NCI-H1105 (cell line): ENCODE measurements around the gene GATC.

Experiments used
- DNase-seq: peaks from one replicate; lab custom pipeline; 2025; lab: John Stamatoyannopoulos, UW

The GATC gene

DNA sequence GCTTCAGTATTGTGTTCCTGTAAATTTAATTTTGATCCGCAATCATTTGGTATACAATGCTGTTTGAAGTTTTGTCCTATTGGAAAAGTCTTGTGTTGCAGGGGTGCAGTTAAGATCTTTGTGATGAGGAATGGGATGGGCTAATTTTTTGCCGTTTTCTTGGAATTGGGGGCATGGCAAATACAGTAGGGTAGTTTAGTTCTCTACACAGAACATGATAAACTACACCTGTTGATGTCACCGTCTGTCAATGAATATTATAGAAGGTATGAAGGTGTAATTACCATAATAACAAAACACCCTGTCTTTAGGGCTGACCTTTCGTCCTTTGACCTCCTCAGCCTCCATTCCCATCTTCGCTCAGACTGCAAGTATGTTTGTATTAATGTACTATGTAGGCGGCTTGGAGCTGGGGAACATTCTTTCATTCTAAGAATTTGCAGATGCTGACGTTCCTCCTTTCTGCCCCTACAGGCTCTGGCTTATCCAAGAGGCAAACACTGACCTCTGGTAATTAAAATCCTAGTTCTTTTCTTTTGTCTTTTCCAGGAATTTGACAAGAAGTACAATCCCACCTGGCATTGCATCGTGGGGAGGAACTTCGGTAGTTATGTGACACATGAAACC, 51.4 kb downstream of the GATC start:
- no peak for DNase-seq

DNA sequence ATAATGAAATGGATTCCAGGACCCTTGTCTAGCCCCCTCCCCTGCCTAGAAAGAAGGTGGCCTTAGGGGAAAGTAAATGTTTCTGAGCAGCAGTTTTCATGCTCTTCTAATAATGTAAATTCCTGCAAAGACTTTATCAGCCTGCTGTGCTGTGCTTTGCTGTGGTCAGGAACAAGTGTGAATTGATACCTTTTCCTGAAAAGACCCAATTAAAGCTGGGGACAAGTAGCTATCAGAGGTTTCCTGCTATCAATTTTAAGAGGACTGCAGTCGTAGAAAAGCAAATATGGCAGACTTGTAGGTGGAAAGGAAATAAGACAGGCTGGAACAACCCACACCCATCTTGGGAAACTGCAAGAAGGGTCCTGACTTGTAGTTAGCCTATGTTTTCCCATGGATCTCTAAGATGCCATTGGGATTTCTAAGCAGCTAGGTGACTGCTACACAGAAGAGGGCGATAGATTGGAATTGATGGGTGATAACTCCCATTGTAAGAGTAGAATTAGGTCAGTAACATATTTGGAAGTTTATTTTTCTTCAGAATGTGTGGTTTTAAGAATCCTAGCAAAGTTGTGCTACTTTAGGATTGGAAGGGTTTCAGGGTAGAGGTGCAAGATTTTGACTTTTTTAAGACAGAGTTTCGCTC, 52.7 kb downstream of the GATC start:
- no peak for DNase-seq

DNA sequence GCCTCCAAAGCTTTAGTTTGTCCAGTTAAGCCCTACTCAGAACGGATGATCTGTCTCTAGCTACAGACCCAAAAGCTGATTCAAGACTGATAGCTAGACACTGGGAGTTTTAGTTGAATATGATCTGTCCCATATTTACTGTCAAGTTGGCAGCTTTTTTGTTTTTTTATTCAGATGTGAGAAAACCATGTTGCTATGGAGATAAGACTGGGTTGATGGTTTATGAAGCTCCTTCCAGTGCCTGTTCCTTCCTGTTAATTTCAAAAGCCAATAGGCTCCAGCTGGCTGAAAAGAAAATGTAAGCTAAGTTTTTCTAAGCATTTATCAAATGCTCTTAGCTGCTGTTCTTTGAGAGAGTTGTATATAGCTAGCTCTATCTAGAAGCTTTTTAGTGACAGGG, 54.3 kb downstream of the GATC start:
- no peak for DNase-seq

DNA sequence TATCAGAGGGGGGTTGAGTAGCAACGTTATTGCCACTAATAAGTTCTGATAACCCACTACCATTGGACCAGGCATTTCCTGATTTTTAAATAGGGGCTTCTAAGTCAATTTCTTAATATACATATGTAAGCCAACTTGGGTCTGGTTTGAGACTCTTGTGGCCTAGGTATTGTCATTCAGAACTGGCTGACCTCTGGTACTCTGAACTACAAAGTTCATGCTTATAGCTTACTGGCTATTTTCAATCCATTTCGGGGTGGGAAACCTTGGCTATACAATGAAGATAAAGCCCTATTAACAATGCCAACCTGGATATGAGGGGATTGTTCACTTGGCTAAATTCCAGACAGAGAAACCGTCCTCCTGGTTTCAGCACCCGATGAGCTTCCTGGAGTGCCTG, 58.3 kb downstream of the GATC start:
- DNase-seq = no peak

DNA sequence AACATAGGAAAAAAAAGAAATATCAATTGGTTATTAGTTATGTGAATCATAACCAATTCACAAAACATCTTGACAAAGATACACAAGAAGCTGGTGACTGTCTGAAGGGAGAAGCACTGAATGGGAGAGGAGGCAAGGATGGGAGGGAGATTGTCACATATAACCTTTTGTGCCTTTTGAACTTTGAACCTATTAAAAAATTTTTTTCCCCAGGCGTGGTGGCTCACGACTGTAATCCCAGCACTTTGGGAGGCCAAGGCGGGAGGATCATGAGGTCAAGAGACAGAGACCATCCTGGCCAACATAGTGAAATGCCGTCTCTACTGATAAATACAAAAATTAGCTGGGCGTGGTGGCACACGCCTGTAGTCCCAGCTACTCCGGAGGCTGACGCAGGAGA, 62.3 kb downstream of the GATC start:
- DNase-seq = no peak
